SU-DHL-6 (cell line): ENCODE measurements around the gene FLOT2.

ENCODE experiments used
- EZH2phosphoT487 ChIP-seq: fragments of 200-600 bp; sonication (generic), shearing (Covaris generic); conservative IDR thresholded peaks from 2 replicates; pipeline ENCODE4 v1.6.1; 2018; ENCODE audit warnings: mild to moderate bottlenecking, antibody characterized with exemption, low read length, moderate library complexity, mixed read lengths
- TF ChIP-seq, protein P1 (sequence below): fragments of 200-600 bp; sonication (generic); IDR thresholded peaks from one replicate; pipeline ENCODE4 v1.5.1; 2017; ENCODE audit warnings: antibody characterized with exemption, mild to moderate bottlenecking, low read length, moderate library complexity; ENCODE audit not compliant: insufficient read depth, poor library complexity, severe bottlenecking

GRCh38 chr17:28885951-28886350 is 11.6 kb downstream of the FLOT2 start:
- TF ChIP-seq, protein P1, sequence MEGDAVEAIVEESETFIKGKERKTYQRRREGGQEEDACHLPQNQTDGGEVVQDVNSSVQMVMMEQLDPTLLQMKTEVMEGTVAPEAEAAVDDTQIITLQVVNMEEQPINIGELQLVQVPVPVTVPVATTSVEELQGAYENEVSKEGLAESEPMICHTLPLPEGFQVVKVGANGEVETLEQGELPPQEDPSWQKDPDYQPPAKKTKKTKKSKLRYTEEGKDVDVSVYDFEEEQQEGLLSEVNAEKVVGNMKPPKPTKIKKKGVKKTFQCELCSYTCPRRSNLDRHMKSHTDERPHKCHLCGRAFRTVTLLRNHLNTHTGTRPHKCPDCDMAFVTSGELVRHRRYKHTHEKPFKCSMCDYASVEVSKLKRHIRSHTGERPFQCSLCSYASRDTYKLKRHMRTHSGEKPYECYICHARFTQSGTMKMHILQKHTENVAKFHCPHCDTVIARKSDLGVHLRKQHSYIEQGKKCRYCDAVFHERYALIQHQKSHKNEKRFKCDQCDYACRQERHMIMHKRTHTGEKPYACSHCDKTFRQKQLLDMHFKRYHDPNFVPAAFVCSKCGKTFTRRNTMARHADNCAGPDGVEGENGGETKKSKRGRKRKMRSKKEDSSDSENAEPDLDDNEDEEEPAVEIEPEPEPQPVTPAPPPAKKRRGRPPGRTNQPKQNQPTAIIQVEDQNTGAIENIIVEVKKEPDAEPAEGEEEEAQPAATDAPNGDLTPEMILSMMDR, result no peak
- no peak for TF ChIP-seq EZH2phosphoT487
